ENCODE results near the gene RAB3D. TPM values are rescaled to one million over a fixed set of nuclear protein-coding genes. Genes with fewer than 3 reads are reported as not detected.

The RAB3D gene
- total and polyA plus RNA-seq, 2 experiments from 2014 or later = 3.7 to 5.1 TPM

GRCh38 chr19:11278670-11279069, 60.8 kb downstream of the RAB3D start:
- H3K27me3 ChIP-seq (replicated peaks; ENCODE audit: insufficient read depth) = peaks cover 9% of the 10 kb centered on the region; the same call in 1 of the 2 replicates
- H3K36me3 ChIP-seq (ENCODE audit: low read depth) = no peaks in the 10 kb centered on the region
- H3K9me2 ChIP-seq (ENCODE audit: insufficient read depth) = no peaks in the 10 kb centered on the region
- H3K9me3 ChIP-seq (ENCODE audit: low read depth) = no peaks in the 10 kb centered on the region
- no peak overlapping the region for H3K27ac ChIP-seq
- H2AFZ ChIP-seq = no peak overlapping the region
- no peak overlapping the region for H3K4me3 ChIP-seq
- WGBS, 2 experiments (ENCODE audit: low coverage in 1 of 2, low lambda C conversion rate in 2 of 2, missing lambda C conversion rate in 2 of 2) = 55 to 60% methylated on average over 5 to 6 of the region's 6 CpGs
- H3K4me2 ChIP-seq (ENCODE audit: unreplicated experiment) = no peak overlapping the region
- no peaks in the 10 kb centered on the region for H3F3A ChIP-seq (ENCODE audit: insufficient read depth)
- TF ChIP-seq EZH2phosphoT487 (IDR thresholded peaks at IDR 0.05; ENCODE audit: insufficient read depth, low read depth) = no peak
- no peak for TF ChIP-seq EZH2 (IDR thresholded peaks at IDR 0.05; ENCODE audit: insufficient read depth, poor library complexity, severe bottlenecking)
- no peaks in the 10 kb centered on the region for H4K20me1 ChIP-seq (ENCODE audit: insufficient read depth)
- DNase-seq = no peak
- no peak overlapping the region for H3K9ac ChIP-seq
- in situ Hi-C loops (cut with MboI) = loop anchor here (25.0 kb wide), 1 partner anchor 184 kb away; no protein-coding TSS in a partner anchor
- no peaks in the 10 kb centered on the region for H3K4me1 ChIP-seq (ENCODE audit: insufficient read depth)
- H3K79me2 ChIP-seq (ENCODE audit: insufficient read depth) = no peaks in the 10 kb centered on the region

- H3K4me3 ChIP-seq = no peak overlapping the region
- H3K9ac ChIP-seq = no peak overlapping the region
- 74 to 77% methylated on average over 4 of the region's 4 CpGs for WGBS, 2 experiments (ENCODE audit: low coverage in 1 of 2, low lambda C conversion rate in 2 of 2, missing lambda C conversion rate in 2 of 2)
- H3K79me2 ChIP-seq (ENCODE audit: insufficient read depth) = no peaks in the 10 kb centered on the region
- peaks cover 8% of the 10 kb centered on the region; the same call in 1 of the 2 replicates for H3K27me3 ChIP-seq (replicated peaks; ENCODE audit: insufficient read depth)
- in situ Hi-C loops (cut with MboI) = loop anchor here (25.0 kb wide), 1 partner anchor 188 kb away; no protein-coding TSS in a partner anchor
- H3K9me2 ChIP-seq (ENCODE audit: insufficient read depth) = no peaks in the 10 kb centered on the region
- H3K4me1 ChIP-seq (ENCODE audit: insufficient read depth) = no peaks in the 10 kb centered on the region
- no peaks in the 10 kb centered on the region for H3F3A ChIP-seq (ENCODE audit: insufficient read depth)
- H3K36me3 ChIP-seq (ENCODE audit: low read depth) = no peaks in the 10 kb centered on the region
- DNase-seq = no peak
- TF ChIP-seq EZH2 (IDR thresholded peaks at IDR 0.05; ENCODE audit: insufficient read depth, poor library complexity, severe bottlenecking) = no peak
- no peak for TF ChIP-seq EZH2phosphoT487 (IDR thresholded peaks at IDR 0.05; ENCODE audit: insufficient read depth, low read depth)
- no peaks in the 10 kb centered on the region for H4K20me1 ChIP-seq (ENCODE audit: insufficient read depth)
- no peaks in the 10 kb centered on the region for H3K9me3 ChIP-seq (ENCODE audit: low read depth)
- no peak overlapping the region for H3K27ac ChIP-seq
- H2AFZ ChIP-seq = no peak overlapping the region
- no peak overlapping the region for H3K4me2 ChIP-seq (ENCODE audit: unreplicated experiment)
These were observed 64.8 kb downstream of the RAB3D start for GRCh38 chr19:11274533-11275086.

- in situ Hi-C loops (cut with MboI) = no loop called here
- Histone ChIP-seq H3K9ac (no peak overlapping the region), H3K27ac (no peak overlapping the region), H4K20me1 (ENCODE audit: insufficient read depth) (no peaks in the 10 kb centered on the region), H3K9me3 (ENCODE audit: low read depth) (no peaks in the 10 kb centered on the region), H3K27me3 (replicated peaks; ENCODE audit: insufficient read depth) (0 out of 2 replicates have a peak, but pooled peaks cover 2% of the 10 kb centered on the region), H3K4me2 (ENCODE audit: unreplicated experiment) (no peak overlapping the region), H3F3A (ENCODE audit: insufficient read depth) (no peaks in the 10 kb centered on the region), H2AFZ (no peak overlapping the region), H3K4me1 (ENCODE audit: insufficient read depth) (peaks cover 5% of the 10 kb centered on the region; the same call in 1 of the 2 replicates), H3K9me2 (ENCODE audit: insufficient read depth) (no peaks in the 10 kb centered on the region), H3K36me3 (ENCODE audit: low read depth) (no peaks in the 10 kb centered on the region), H3K79me2 (ENCODE audit: insufficient read depth) (no peaks in the 10 kb centered on the region), H3K4me3 (no peak overlapping the region)
- TF ChIP-seq EZH2 (IDR thresholded peaks at IDR 0.05; ENCODE audit: insufficient read depth, poor library complexity, severe bottlenecking) (no peak), EZH2phosphoT487 (IDR thresholded peaks at IDR 0.05; ENCODE audit: insufficient read depth, low read depth) (no peak)
- DNase-seq = no peak
- WGBS, 2 experiments (ENCODE audit: low coverage in 1 of 2, low lambda C conversion rate in 2 of 2, missing lambda C conversion rate in 2 of 2) = 82 to 83% methylated on average over 5 of the region's 5 CpGs
These were observed 65.5 kb downstream of the RAB3D start for GRCh38 chr19:11273989-11274388.

- WGBS, 2 experiments (ENCODE audit: low coverage in 1 of 2, low lambda C conversion rate in 2 of 2, missing lambda C conversion rate in 2 of 2) = 60 to 61% methylated on average over 2 of the region's 2 CpGs
- Histone ChIP-seq H3K9me3 (ENCODE audit: low read depth) (no peaks in the 10 kb centered on the region), H3K9ac (no peak overlapping the region), H3K27me3 (replicated peaks; ENCODE audit: insufficient read depth) (no peaks in the 10 kb centered on the region), H3F3A (ENCODE audit: insufficient read depth) (no peaks in the 10 kb centered on the region), H3K79me2 (ENCODE audit: insufficient read depth) (no peaks in the 10 kb centered on the region), H4K20me1 (ENCODE audit: insufficient read depth) (no peaks in the 10 kb centered on the region), H3K27ac (no peak overlapping the region), H2AFZ (no peak overlapping the region), H3K4me3 (no peak overlapping the region), H3K4me2 (ENCODE audit: unreplicated experiment) (no peak overlapping the region), H3K4me1 (ENCODE audit: insufficient read depth) (peaks cover 6% of the 10 kb centered on the region; the same call in 1 of the 2 replicates), H3K36me3 (ENCODE audit: low read depth) (no peaks in the 10 kb centered on the region), H3K9me2 (ENCODE audit: insufficient read depth) (no peaks in the 10 kb centered on the region)
- no peak for DNase-seq
- TF ChIP-seq EZH2phosphoT487 (IDR thresholded peaks at IDR 0.05; ENCODE audit: insufficient read depth, low read depth) (no peak), EZH2 (IDR thresholded peaks at IDR 0.05; ENCODE audit: insufficient read depth, poor library complexity, severe bottlenecking) (no peak)
- in situ Hi-C loops (cut with MboI) = no loop called here
These were observed 66.2 kb downstream of the RAB3D start for GRCh38 chr19:11273296-11273695.

Other genes starting within 250 kb of the RAB3D start
- 9.5 and 19.8 TPM in 2 replicates for gene SPC24, start 183.9 kb downstream of the RAB3D start, total RNA-seq (2014; rRNA removed; shearing (Covaris generic))
- gene SPC24, start 183.9 kb downstream of the RAB3D start, polyA plus RNA-seq (2016; fragmentation: Nextera tagmentation; extraction: Ambion mirVana) = 14.8 and 16.2 TPM in 2 replicates
- 215 and 278 TPM in 2 replicates for gene KANK2, start 142.1 kb downstream of the RAB3D start, total RNA-seq (2014; rRNA removed; shearing (Covaris generic))
- gene KANK2, start 142.1 kb downstream of the RAB3D start, polyA plus RNA-seq (2016; fragmentation: Nextera tagmentation; extraction: Ambion mirVana) = 76.3 and 77.1 TPM in 2 replicates
- 1.7 TPM in 1 of 2 replicates, not detected in the other for gene ANGPTL8, start 100.0 kb downstream of the RAB3D start, total RNA-seq (2014; rRNA removed; shearing (Covaris generic))
- gene ANGPTL8, start 100.0 kb downstream of the RAB3D start, polyA plus RNA-seq (2016; fragmentation: Nextera tagmentation; extraction: Ambion mirVana) = not detected in 2 replicates
- 10.7 and 13.9 TPM in 2 replicates for gene DOCK6, start 77.1 kb downstream of the RAB3D start, total RNA-seq (2014; rRNA removed; shearing (Covaris generic))
- gene DOCK6, start 77.1 kb downstream of the RAB3D start, polyA plus RNA-seq (2016; fragmentation: Nextera tagmentation; extraction: Ambion mirVana) = 11.8 and 17.7 TPM in 2 replicates
- gene TSPAN16, start 43.5 kb downstream of the RAB3D start, total RNA-seq (2014; rRNA removed; shearing (Covaris generic)) = not detected in 2 replicates
- gene TSPAN16, start 43.5 kb downstream of the RAB3D start, polyA plus RNA-seq (2016; fragmentation: Nextera tagmentation; extraction: Ambion mirVana) = not detected in 2 replicates
- 66.1 and 152 TPM in 2 replicates for gene TMEM205, start 6.6 kb upstream of the RAB3D start, total RNA-seq (2014; rRNA removed; shearing (Covaris generic))
- gene TMEM205, start 6.6 kb upstream of the RAB3D start, polyA plus RNA-seq (2016; fragmentation: Nextera tagmentation; extraction: Ambion mirVana) = 84.6 and 90.1 TPM in 2 replicates
- 8.5 and 11.6 TPM in 2 replicates for gene CCDC159, start 6.9 kb upstream of the RAB3D start, total RNA-seq (2014; rRNA removed; shearing (Covaris generic))
- 11.4 and 16.5 TPM in 2 replicates for gene CCDC159, start 6.9 kb upstream of the RAB3D start, polyA plus RNA-seq (2016; fragmentation: Nextera tagmentation; extraction: Ambion mirVana)
- 39.7 and 67.8 TPM in 2 replicates for gene PLPPR2, start 15.8 kb upstream of the RAB3D start, total RNA-seq (2014; rRNA removed; shearing (Covaris generic))
- gene PLPPR2, start 15.8 kb upstream of the RAB3D start, polyA plus RNA-seq (2016; fragmentation: Nextera tagmentation; extraction: Ambion mirVana) = 52.0 TPM in 2 replicates
- gene SWSAP1, start 35.0 kb upstream of the RAB3D start, total RNA-seq (2014; rRNA removed; shearing (Covaris generic)) = 0.32 TPM in 1 of 2 replicates, not detected in the other
- 1.3 and 1.4 TPM in 2 replicates for gene SWSAP1, start 35.0 kb upstream of the RAB3D start, polyA plus RNA-seq (2016; fragmentation: Nextera tagmentation; extraction: Ambion mirVana)
- 4.4 and 7.0 TPM in 2 replicates for gene EPOR, start 44.7 kb upstream of the RAB3D start, total RNA-seq (2014; rRNA removed; shearing (Covaris generic))
- 4.3 and 4.7 TPM in 2 replicates for gene EPOR, start 44.7 kb upstream of the RAB3D start, polyA plus RNA-seq (2016; fragmentation: Nextera tagmentation; extraction: Ambion mirVana)
- gene RGL3, start 79.7 kb upstream of the RAB3D start, total RNA-seq (2014; rRNA removed; shearing (Covaris generic)) = 0.54 and 5.9 TPM in 2 replicates
- gene RGL3, start 79.7 kb upstream of the RAB3D start, polyA plus RNA-seq (2016; fragmentation: Nextera tagmentation; extraction: Ambion mirVana) = 0.43 and 1.4 TPM in 2 replicates
- gene ODAD3, start 95.5 kb upstream of the RAB3D start, total RNA-seq (2014; rRNA removed; shearing (Covaris generic)) = 0.54 TPM in 1 of 2 replicates, not detected in the other
- gene ODAD3, start 95.5 kb upstream of the RAB3D start, polyA plus RNA-seq (2016; fragmentation: Nextera tagmentation; extraction: Ambion mirVana) = 0.44 and 0.95 TPM in 2 replicates
- gene PRKCSH, start 96.0 kb upstream of the RAB3D start, total RNA-seq (2014; rRNA removed; shearing (Covaris generic)) = 118 and 142 TPM in 2 replicates
- 94.1 and 104 TPM in 2 replicates for gene PRKCSH, start 96.0 kb upstream of the RAB3D start, polyA plus RNA-seq (2016; fragmentation: Nextera tagmentation; extraction: Ambion mirVana)
- gene ELAVL3, start 141.4 kb upstream of the RAB3D start, total RNA-seq (2014; rRNA removed; shearing (Covaris generic)) = not detected in 2 replicates
- gene ELAVL3, start 141.4 kb upstream of the RAB3D start, polyA plus RNA-seq (2016; fragmentation: Nextera tagmentation; extraction: Ambion mirVana) = not detected in 2 replicates
- 3.9 and 4.6 TPM in 2 replicates for gene ZNF653, start 166.2 kb upstream of the RAB3D start, total RNA-seq (2014; rRNA removed; shearing (Covaris generic))
- 1.4 and 2.2 TPM in 2 replicates for gene ZNF653, start 166.2 kb upstream of the RAB3D start, polyA plus RNA-seq (2016; fragmentation: Nextera tagmentation; extraction: Ambion mirVana)
- gene ECSIT, start 189.5 kb upstream of the RAB3D start, total RNA-seq (2014; rRNA removed; shearing (Covaris generic)) = 28.0 and 35.2 TPM in 2 replicates
- 17.1 and 20.5 TPM in 2 replicates for gene ECSIT, start 189.5 kb upstream of the RAB3D start, polyA plus RNA-seq (2016; fragmentation: Nextera tagmentation; extraction: Ambion mirVana)
- gene CNN1, start 199.2 kb upstream of the RAB3D start, total RNA-seq (2014; rRNA removed; shearing (Covaris generic)) = 44.5 and 47.4 TPM in 2 replicates
- 27.1 and 30.0 TPM in 2 replicates for gene CNN1, start 199.2 kb upstream of the RAB3D start, polyA plus RNA-seq (2016; fragmentation: Nextera tagmentation; extraction: Ambion mirVana)
- gene ELOF1, start 219.6 kb upstream of the RAB3D start, total RNA-seq (2014; rRNA removed; shearing (Covaris generic)) = 32.4 and 50.6 TPM in 2 replicates
- gene ELOF1, start 219.6 kb upstream of the RAB3D start, polyA plus RNA-seq (2016; fragmentation: Nextera tagmentation; extraction: Ambion mirVana) = 71.8 and 72.6 TPM in 2 replicates
- gene ACP5, start 238.0 kb upstream of the RAB3D start, total RNA-seq (2014; rRNA removed; shearing (Covaris generic)) = 0.11 TPM in 1 of 2 replicates, not detected in the other
- gene ACP5, start 238.0 kb upstream of the RAB3D start, polyA plus RNA-seq (2016; fragmentation: Nextera tagmentation; extraction: Ambion mirVana) = 0.26 TPM in 1 of 2 replicates, not detected in the other